Measurements from ENCODE around the gene FILIP1.

Gene FILIP1

DNA sequence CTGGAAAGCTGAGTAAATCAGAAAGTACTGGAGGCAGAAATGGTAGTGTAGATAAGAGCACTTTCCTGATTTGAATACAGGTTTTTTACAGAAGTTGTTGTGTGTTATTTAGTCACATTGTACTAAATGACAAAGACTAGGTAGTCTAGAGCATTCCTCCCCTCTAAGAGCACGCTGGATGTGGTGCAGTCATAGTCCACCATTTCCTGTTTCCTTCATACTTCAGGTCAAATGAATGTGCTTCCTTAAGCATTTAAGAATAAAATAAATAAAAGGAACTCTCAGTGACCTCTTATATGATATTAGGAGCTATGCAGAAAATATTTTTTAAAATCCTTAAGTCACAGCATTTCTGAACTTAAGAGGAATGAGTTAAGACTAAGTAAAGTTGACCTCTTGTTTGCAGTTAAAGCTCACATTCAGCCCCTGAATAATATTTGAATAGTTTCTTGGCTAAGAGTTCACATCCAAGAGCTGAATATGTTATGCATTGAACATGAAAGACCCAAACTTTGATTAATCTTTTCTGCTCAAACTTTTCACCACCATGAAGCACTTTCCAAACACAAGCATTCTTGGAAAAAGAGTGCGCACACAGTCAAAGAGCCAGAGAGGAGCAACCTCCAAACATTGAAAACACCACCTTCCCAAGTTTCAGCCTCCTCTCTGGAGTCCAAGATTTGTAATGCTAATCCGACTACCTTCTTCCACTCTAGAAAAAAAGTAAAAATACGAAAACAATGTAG is 155.6 kb downstream of the FILIP1 start:
- H3K27ac ChIP-seq = no peak overlapping the region
- TF ChIP-seq, protein P1, sequence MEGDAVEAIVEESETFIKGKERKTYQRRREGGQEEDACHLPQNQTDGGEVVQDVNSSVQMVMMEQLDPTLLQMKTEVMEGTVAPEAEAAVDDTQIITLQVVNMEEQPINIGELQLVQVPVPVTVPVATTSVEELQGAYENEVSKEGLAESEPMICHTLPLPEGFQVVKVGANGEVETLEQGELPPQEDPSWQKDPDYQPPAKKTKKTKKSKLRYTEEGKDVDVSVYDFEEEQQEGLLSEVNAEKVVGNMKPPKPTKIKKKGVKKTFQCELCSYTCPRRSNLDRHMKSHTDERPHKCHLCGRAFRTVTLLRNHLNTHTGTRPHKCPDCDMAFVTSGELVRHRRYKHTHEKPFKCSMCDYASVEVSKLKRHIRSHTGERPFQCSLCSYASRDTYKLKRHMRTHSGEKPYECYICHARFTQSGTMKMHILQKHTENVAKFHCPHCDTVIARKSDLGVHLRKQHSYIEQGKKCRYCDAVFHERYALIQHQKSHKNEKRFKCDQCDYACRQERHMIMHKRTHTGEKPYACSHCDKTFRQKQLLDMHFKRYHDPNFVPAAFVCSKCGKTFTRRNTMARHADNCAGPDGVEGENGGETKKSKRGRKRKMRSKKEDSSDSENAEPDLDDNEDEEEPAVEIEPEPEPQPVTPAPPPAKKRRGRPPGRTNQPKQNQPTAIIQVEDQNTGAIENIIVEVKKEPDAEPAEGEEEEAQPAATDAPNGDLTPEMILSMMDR (conservative IDR thresholded peaks at IDR 0.05) = no peak

DNA sequence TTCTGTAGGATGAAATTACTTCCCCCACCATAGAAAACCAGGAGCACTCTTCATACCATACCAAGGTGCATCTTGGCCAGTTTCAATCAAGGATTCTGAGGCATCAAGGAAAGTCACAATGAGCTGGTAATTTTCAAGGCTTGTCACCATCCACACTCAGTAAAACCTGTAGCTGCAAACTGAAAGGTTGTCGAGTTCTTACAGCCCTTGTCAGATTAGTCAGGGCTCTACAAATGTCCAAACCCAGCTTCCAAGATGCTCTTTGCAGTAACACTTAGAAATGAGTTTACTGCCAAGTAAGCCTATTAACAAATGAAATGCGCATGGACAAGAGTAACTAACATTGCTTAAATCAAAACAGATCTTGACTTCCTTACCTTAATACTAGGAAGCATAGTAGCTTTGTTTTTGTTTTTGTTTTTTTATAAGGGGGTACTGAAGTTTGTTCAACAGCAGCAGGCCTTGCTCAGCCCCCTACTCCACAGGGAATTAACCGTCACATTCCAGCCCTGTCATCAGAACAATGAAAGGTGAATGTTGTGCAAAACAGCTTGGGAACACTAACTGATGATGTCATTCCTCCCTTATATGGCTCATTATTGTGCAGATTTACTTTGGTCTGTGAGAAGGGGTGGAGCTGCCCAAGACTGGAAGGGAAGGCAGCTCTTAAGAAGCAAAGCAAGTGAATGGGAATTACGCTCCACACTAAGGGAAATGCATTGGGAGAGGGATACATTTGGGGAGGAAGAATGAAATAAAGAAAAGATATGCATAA is 159.1 kb downstream of the FILIP1 start:
- TF ChIP-seq, protein P1 (conservative IDR thresholded peaks at IDR 0.05) = no peak
- H3K27ac ChIP-seq = no peak overlapping the region

DNA sequence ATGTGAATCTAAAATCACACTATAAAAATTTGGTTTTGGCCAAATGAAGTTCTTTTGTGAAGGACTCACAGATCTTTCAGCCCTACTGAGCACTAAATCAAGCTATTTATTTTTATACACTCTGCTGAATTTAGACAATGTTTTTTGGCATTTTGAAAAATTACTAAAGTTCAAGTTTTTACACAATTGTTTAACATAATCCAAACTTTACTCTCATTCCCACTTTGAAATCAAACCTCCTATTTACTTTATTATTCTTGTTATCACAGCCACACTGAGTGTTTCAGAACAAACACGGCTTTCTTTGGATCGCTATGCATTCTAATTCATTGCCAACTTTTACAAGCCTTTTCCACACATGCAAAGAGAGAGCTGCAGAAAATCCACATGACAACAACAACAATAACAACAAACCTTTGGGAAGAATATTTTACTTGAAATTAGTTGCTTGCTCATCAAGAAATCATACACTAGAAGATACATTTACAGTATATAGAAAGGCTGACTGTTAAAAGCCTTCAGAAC is 159.9 kb downstream of the FILIP1 start:
- TF ChIP-seq, protein P1 (conservative IDR thresholded peaks at IDR 0.05) = no peak
- no peak overlapping the region for H3K27ac ChIP-seq

DNA sequence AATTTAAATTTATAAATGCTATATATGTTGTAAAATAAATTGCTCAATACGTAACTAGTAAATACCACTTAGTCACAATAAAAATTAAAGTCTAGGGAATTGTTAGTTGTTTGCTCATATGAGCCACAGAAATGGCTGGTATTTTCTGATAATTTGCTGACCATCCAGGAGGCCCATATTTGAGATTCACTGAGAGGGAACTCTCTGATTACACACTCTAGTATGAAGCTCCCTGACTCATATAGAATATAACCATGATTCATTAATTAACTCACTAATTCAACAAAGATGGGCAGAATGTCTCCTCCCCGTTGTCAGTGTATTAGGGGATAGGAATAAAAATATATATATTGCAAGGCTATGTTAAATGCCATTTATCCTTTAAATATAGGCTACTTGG is 162.4 kb downstream of the FILIP1 start:
- TF ChIP-seq, protein P1 (conservative IDR thresholded peaks at IDR 0.05) = no peak
- no peak overlapping the region for H3K27ac ChIP-seq

DNA sequence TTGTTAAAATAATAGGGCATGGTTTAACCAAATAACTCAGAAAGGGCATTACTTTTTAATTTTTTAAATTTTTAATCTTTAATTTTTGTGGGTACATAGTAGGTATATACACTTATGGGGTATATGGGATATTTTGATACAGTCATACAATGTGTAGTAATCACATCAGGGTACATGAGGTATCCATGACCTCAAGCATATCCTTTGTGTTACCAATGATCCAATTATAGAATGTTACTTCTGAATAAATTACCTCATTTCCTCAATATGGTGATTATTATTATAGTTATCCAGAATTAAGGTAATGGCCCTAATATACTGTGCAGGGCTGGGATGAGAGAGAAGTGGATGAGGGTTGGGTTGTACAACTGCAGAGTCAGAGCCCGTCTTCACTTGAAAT is 163.9 kb downstream of the FILIP1 start:
- TF ChIP-seq, protein P1 (conservative IDR thresholded peaks at IDR 0.05) = no peak

DNA sequence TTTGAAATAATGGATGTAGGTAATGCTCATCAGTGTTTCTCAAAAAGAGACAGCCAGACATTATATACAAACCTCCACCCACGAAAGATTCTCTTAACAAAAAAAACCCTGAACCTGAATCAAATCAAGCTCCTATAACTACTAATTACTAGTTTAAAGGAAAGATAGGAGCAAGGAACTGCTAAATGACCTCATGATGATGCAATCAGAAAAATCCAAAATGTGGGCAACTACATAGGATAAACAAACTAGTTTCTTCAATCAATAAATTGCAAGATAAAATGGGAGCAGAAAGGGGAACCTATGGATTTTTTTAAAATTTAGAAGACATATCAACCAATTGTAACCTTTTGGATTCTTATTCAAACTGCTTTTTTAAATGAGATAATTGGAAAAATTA is 165.8 kb downstream of the FILIP1 start:
- TF ChIP-seq, protein P1 (conservative IDR thresholded peaks at IDR 0.05) = no peak

More for the DNA sequence above, 163.9 kb downstream of the FILIP1 start:
- no peak overlapping the region for H3K27ac ChIP-seq

DNA sequence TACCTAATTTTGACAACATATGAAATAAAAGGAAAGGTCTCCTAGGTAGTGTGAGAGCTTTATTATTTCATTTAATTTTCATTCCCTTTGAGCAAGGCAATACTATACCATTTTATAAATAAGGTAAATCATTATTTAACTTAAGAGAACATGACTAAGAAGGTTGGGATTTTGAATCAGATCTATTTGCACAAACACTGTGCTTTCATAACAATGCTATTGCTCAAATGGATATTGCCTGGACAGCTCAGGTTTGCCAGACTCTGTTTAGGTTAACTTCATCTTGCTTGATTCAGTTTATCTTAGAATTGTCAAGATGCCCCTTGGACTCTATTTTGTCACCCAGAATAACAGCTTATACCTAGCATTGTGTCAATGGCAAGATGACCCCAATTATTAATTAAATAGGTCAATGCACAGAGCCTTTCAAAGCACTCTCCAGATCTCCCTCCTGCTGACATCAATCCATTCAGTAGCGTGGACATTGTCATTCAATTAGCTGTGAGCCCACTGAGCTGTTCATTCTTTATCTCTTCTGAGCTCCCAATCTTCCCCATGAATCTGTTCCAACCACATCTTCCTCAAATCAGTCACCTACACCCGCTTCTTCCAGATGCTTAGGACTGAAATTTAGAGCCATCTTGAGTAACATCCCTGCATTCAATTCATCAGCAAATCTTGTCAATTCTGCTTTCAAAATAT is 166.9 kb downstream of the FILIP1 start:
- TF ChIP-seq, protein P1 (conservative IDR thresholded peaks at IDR 0.05) = no peak
- H3K27ac ChIP-seq = no peak overlapping the region

More for the DNA sequence above, 165.8 kb downstream of the FILIP1 start:
- no peak overlapping the region for H3K27ac ChIP-seq

Measured in VCaP (cell line).